WTC11 (cell line): Measurements from ENCODE around the gene GBA2. TPM values are rescaled to one million over a fixed set of nuclear protein-coding genes. Genes with fewer than 3 reads are reported as not detected.

Source experiments
- ATAC-seq: fragments of 200-7000 bp; cut with Tn5 transposase; 2 replicates; pipeline ENCODE4 v1.10.0; 2021; ENCODE audit warnings: mild to moderate bottlenecking, moderate library complexity
- CTCF ChIA-PET: fragments of 300-600 bp; sonication (Branson Sonifier 250); formaldehyde crosslinking; loops from one replicate; lab custom pipeline; 2021; ENCODE audit warnings: antibody characterized with exemption; lab: Charles Lee
- POLR2A ChIA-PET: fragments of 350-600 bp; sonication (Branson Sonifier 250); formaldehyde crosslinking; loops from one replicate; lab custom pipeline; 2021; ENCODE audit warnings: antibody characterized with exemption; lab: Charles Lee
- DNase-seq: peaks from one replicate; pipeline ENCODE4 v3.0.0; 2021; ENCODE audit warnings: low spot score
- H3K27ac Mint-ChIP-seq: 2 replicates; pipeline ENCODE4 v1.8.0; 2021; ENCODE audit warnings: mixed read lengths
- H3K27me3 Mint-ChIP-seq: 2 replicates; pipeline ENCODE4 v1.8.0; 2021; ENCODE audit warnings: low read depth, mild to moderate bottlenecking, moderate library complexity, mixed read lengths
- H3K36me3 Mint-ChIP-seq: 2 replicates; pipeline ENCODE4 v1.8.0; 2021; ENCODE audit warnings: mixed read lengths
- H3K4me1 Mint-ChIP-seq: 2 replicates; pipeline ENCODE4 v1.8.0; 2022; ENCODE audit warnings: mixed read lengths
- H3K4me3 Mint-ChIP-seq: 2 replicates; pipeline ENCODE4 v1.8.0; 2021; ENCODE audit warnings: mild to moderate bottlenecking, moderate library complexity, mixed read lengths
- H3K9me3 Mint-ChIP-seq: 2 replicates; pipeline ENCODE4 v1.8.0; 2021; ENCODE audit warnings: mixed read lengths
- AR ChIP-seq: fragments of 250-450 bp; sonication (Bioruptor Pico); IDR thresholded peaks from 2 replicates; pipeline ENCODE4 v1.9.0; 2021; ENCODE audit warnings: mild to moderate bottlenecking
- ATF2 ChIP-seq: sonication (generic); formaldehyde crosslinking; IDR thresholded peaks from 2 replicates; pipeline ENCODE4 v1.8.1; 2022; ENCODE audit warnings: low read depth, missing genetic modification reagents, borderline replicate concordance
- ATF3 ChIP-seq: sonication (generic); formaldehyde crosslinking; conservative IDR thresholded peaks from 2 replicates; pipeline ENCODE4 v1.8.1; 2022; ENCODE audit warnings: mild to moderate bottlenecking, missing genetic modification reagents
- E2F1 ChIP-seq: sonication (generic); formaldehyde crosslinking; IDR thresholded peaks from 2 replicates; pipeline ENCODE4 v1.8.0; 2022; ENCODE audit warnings: mild to moderate bottlenecking, missing genetic modification reagents
- E2F5 ChIP-seq: sonication (generic); formaldehyde crosslinking; IDR thresholded peaks from 2 replicates; pipeline ENCODE4 v1.8.1; 2022; ENCODE audit warnings: mild to moderate bottlenecking, moderate library complexity, missing genetic modification reagents
- GRHL2 ChIP-seq: fragments of 250-450 bp; sonication (Bioruptor Pico); IDR thresholded peaks from 2 replicates; pipeline ENCODE4 v1.8.0; 2022; ENCODE audit warnings: mild to moderate bottlenecking, moderate library complexity; ENCODE audit not compliant: insufficient replicate concordance, severe bottlenecking
- GTF2I ChIP-seq: fragments of 250-450 bp; sonication (Bioruptor Pico); conservative IDR thresholded peaks from 2 replicates; pipeline ENCODE4 v1.4.0; 2021; ENCODE audit warnings: mild to moderate bottlenecking
- IRF2 ChIP-seq: sonication (generic); formaldehyde crosslinking; IDR thresholded peaks from 2 replicates; pipeline ENCODE4 v1.8.0; 2022; ENCODE audit warnings: low read depth, missing genetic modification reagents, borderline replicate concordance
- MAX ChIP-seq: sonication (generic); formaldehyde crosslinking; IDR thresholded peaks from 2 replicates; pipeline ENCODE4 v1.8.0; 2022; ENCODE audit warnings: mild to moderate bottlenecking, missing genetic modification reagents
- MXD4 ChIP-seq: fragments of 250-450 bp; sonication (Bioruptor Pico); IDR thresholded peaks from 2 replicates; pipeline ENCODE4 v1.8.0; 2021; ENCODE audit warnings: mild to moderate bottlenecking, moderate library complexity, borderline replicate concordance
- NR1H2 ChIP-seq: sonication (generic); formaldehyde crosslinking; IDR thresholded peaks from 2 replicates; pipeline ENCODE4 v1.9.0; 2021; ENCODE audit warnings: mild to moderate bottlenecking, moderate library complexity, missing genetic modification reagents
- NR3C1 ChIP-seq: sonication (generic); formaldehyde crosslinking; conservative IDR thresholded peaks from 2 replicates; pipeline ENCODE4 v1.8.1; 2023; ENCODE audit warnings: low read depth, mild to moderate bottlenecking, missing genetic modification reagents
- RELA ChIP-seq: sonication (generic); formaldehyde crosslinking; IDR thresholded peaks from 2 replicates; pipeline ENCODE4 v1.8.1; 2022; ENCODE audit warnings: missing genetic modification reagents, mild to moderate bottlenecking, borderline replicate concordance
- RORB ChIP-seq: fragments of 250-450 bp; sonication (Bioruptor Pico); IDR thresholded peaks from 2 replicates; pipeline ENCODE4 v1.9.0; 2021; ENCODE audit warnings: mild to moderate bottlenecking
- SOX15 ChIP-seq: fragments of 250-450 bp; sonication (Bioruptor Pico); IDR thresholded peaks from 2 replicates; pipeline ENCODE4 v1.9.0; 2021; ENCODE audit warnings: mild to moderate bottlenecking
- STAT6 ChIP-seq: sonication (generic); formaldehyde crosslinking; conservative IDR thresholded peaks from 2 replicates; pipeline ENCODE4 v1.8.1; 2023; ENCODE audit warnings: mild to moderate bottlenecking, low read depth, missing genetic modification reagents, moderate library complexity
- TEAD1 ChIP-seq: sonication (generic); formaldehyde crosslinking; IDR thresholded peaks from 2 replicates; pipeline ENCODE4 v1.8.0; 2022; ENCODE audit warnings: mild to moderate bottlenecking, missing genetic modification reagents
- TEAD4 ChIP-seq: sonication (generic); formaldehyde crosslinking; IDR thresholded peaks from 2 replicates; pipeline ENCODE4 v1.8.0; 2022; ENCODE audit warnings: mild to moderate bottlenecking, missing genetic modification reagents
- TP53 ChIP-seq: sonication (generic); formaldehyde crosslinking; IDR thresholded peaks from 2 replicates; pipeline ENCODE4 v1.8.1; 2023; ENCODE audit warnings: mild to moderate bottlenecking, missing genetic modification reagents
- USF2 ChIP-seq: sonication (generic); formaldehyde crosslinking; IDR thresholded peaks from 2 replicates; pipeline ENCODE4 v1.8.1; 2023; ENCODE audit warnings: mild to moderate bottlenecking, missing genetic modification reagents, moderate library complexity
- ZNF423 ChIP-seq: fragments of 250-450 bp; sonication (Bioruptor Pico); IDR thresholded peaks from 2 replicates; pipeline ENCODE4 v2.1.2; 2022; ENCODE audit warnings: mild to moderate bottlenecking, moderate library complexity
- ZNF512 ChIP-seq: sonication (generic); formaldehyde crosslinking; IDR thresholded peaks from 2 replicates; pipeline ENCODE4 v1.8.1; 2022; ENCODE audit warnings: missing genetic modification reagents, borderline replicate concordance
- total RNA-seq: library from RNA; stranded (reverse); gene quantifications from 3 replicates; pipeline ENCODE4 v1.2.3, GENCODE V29; 2021

The GBA2 gene
- total RNA-seq, 1 experiment from 2014 or later, result 104 TPM

- TF ChIP-seq NR1H2, result no peak
- no peak for TF ChIP-seq TP53 (CRISPR knock-in tag)
- no peak for TF ChIP-seq NR3C1
- no peak for TF ChIP-seq MAX (CRISPR knock-in tag)
- no peak for TF ChIP-seq STAT6 (CRISPR knock-in tag)
- TF ChIP-seq ZNF423 (CRISPR knock-in tag), result no peak
- no peak for TF ChIP-seq MXD4
- no peak for TF ChIP-seq SOX15 (CRISPR knock-in tag)
- TF ChIP-seq RORB (CRISPR knock-in tag), result no peak
- no peak for TF ChIP-seq RELA (CRISPR knock-in tag)
- TF ChIP-seq USF2 (CRISPR knock-in tag), result no peak
- no peak for TF ChIP-seq E2F5 (CRISPR knock-in tag)
- no peak for TF ChIP-seq E2F1
- TF ChIP-seq ATF3 (CRISPR knock-in tag), result no peak
Observed at GRCh38 chr9:35743880-35744518, 5.0 kb downstream of the GBA2 start (continued).

- H3K36me3 Mint-ChIP-seq, result peaks cover 62% of the 10 kb centered on the region
- peaks cover 22% of the 10 kb centered on the region for H3K4me1 Mint-ChIP-seq
- no peak overlapping the region for H3K27ac Mint-ChIP-seq
- DNase-seq, result no peak
- no peak for ATAC-seq
- H3K9me3 Mint-ChIP-seq, result no peaks in the 10 kb centered on the region
- CTCF ChIA-PET, result no interaction called here
- H3K27me3 Mint-ChIP-seq, result no peaks in the 10 kb centered on the region
- POLR2A ChIA-PET, result no interaction called here
- H3K4me3 Mint-ChIP-seq, result no peak overlapping the region
- TF ChIP-seq ZNF512 (no peak), AR (CRISPR knock-in tag) (no peak), GTF2I (no peak), TEAD4 (CRISPR knock-in tag) (no peak), TEAD1 (CRISPR knock-in tag) (no peak), ATF2 (CRISPR knock-in tag) (no peak), GRHL2 (no peak), SOX15 (CRISPR knock-in tag) (no peak), IRF2 (CRISPR knock-in tag) (no peak), TP53 (CRISPR knock-in tag) (no peak)
Observed at GRCh38 chr9:35743452-35743851, 5.6 kb downstream of the GBA2 start.
